Activated T-cell treated with anti-CD3 and anti-CD28 coated beads for 1 hour (primary cell): ENCODE data around the gene CPT1C.

Source experiments
- DNase-seq: peaks from one replicate; pipeline ENCODE4 v3.0.0-alpha.2; 2020; ENCODE audit warnings: low read depth

CPT1C gene

GRCh38 chr19:49660338-49660961, 30.5 kb upstream of the CPT1C start:
- DNase-seq: no peak

GRCh38 chr19:49662011-49662410, 28.9 kb upstream of the CPT1C start:
- DNase-seq: no peak

DNA sequence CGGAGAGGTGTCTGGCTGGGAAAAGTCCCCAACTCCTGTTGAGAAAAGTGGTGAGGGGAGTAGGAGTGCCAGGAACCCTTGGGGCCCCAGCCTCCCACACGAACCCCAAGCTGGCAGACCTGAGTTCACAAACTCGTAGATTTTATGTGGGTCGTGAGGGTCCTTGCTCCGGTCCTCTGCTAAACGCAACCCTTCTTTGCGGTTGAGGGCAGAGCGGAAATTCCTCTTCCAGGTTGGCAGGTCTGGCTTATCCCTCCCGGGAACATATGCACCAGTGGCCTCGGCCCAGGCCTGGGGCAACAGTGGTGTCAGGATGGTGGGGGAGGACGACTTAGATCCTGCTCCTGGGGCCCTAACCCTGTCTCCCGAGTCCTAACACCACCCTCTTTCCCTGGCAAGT, 27.7 kb upstream of the CPT1C start:
- DNase-seq: no peak

- peak; percentile 95 for DNase-seq
Observed at GRCh38 chr19:49664171-49665035, 26.5 kb upstream of the CPT1C start.

DNA sequence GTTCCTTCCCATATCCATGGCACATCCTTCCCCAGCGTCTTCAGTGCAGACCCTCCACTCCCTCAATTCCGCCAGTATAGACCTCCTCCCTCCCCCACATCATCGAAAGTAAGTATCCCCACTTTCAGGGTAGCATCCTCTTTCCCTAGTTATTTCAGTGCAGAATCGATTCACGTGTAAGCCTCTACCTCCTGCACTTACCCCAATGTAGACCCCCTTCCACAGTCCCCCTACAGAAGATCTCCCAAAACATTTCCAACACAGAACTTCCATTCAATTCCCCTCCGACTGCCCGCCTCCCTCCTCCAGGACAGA, 25.9 kb upstream of the CPT1C start:
- DNase-seq: no peak

DNA sequence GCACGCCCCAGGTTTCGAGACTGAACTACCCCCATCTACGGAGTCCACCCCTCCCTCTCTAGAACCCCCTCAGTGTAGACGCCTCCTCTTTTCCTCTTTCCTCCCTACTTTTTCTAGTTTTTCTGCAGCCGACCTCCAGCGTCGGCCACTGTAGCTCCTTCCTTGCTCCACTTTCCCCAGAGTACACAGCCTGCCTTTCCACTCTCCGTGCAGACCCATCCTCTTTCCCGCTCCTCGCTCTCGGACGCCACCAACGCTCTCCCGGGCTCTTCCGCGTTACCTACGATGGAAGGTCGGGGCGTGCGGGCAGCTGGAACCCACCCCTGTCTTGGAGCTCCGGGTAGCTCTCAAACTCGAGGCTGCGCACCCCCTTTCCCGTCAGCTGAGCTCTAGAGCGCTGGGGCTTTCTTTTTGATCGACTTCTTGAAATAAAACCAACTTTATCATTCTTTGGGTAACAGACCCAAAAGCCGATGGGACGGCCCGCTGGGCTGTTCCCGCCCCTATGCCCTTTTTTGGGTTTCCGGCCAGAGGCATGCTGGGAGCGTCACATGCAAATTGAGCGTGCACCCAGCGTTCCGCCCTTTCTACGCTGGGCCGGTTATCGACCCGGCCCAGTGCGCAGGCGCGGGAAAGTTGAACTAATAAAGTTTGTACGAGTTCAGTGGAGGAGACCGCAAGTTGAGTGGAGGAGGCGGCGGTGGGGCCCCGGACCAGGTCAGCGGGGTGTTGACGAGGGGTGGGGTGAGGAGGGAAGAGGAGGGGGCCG, 25.4 kb upstream of the CPT1C start, which contains the start of the genes BCL2L12 and IRF3:
TSS of gene BCL2L12 (plus strand) at position 583 of the 769 bp plus-strand sequence. CDS start 760 bp downstream, outside the sequence.
TSS of gene IRF3 (minus strand) at position 507 of the 769 bp plus-strand sequence. CDS start 1,019 bp downstream, outside the sequence.
- peak; percentile 100 for DNase-seq

- DNase-seq: no peak
Observed at GRCh38 chr19:49666120-49666444, 24.8 kb upstream of the CPT1C start.

GRCh38 chr19:49667473-49667872, 23.4 kb upstream of the CPT1C start:
- no peak for DNase-seq

DNA sequence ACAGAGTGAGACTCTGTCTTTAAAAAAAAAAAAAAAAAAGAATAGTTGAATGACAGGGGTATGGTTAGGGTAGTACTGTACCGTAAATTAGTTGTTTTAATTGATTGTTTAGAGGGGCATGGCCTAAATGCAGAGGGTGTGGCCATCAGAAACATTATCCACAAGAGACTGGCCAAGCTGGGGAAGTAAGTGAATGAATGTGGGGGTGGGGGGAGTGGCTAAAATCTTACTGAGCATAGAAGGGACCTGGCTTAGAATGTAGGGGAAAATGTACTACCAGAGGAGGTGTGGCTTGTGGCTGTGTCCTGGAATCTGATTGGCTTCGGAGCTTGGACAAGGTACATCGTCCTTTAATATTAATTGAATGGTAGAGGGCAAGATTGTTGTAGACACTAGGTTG, 21.4 kb upstream of the CPT1C start:
- no peak for DNase-seq

- peak; percentile 75 for DNase-seq
Observed at GRCh38 chr19:49672131-49672919, 18.6 kb upstream of the CPT1C start.

DNA sequence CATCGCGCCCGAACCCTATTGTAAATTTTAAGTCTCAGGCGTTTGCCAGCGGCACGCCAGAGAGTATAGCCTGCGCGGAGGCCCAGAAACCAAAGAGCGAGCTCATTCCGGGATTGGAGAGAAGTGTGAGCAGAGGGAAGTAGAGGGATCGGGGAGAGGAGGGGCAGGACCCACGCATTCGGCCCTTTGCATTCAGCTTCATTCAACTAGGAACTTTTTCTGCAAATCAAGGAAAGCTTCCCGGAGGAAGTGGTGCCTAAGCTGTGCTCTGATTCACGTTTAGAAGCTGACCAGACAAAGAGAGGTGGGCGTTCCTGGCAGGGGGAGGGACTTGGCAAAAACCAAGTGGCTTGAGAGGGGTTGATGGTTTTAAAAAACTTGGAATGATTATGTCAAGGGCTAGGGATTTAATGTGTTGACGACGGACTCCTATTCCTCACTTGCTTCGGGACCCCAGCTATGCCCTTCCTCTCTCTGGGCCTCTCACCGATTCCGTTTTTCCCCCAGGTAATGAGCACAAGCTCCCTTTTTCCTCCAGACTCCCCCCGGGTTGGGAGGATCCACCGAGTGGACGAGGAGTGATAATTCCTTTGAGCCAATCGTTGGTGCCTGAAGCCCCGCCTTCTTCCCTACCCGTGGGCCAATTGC, 14.7 kb upstream of the CPT1C start:
- no peak for DNase-seq

DNA sequence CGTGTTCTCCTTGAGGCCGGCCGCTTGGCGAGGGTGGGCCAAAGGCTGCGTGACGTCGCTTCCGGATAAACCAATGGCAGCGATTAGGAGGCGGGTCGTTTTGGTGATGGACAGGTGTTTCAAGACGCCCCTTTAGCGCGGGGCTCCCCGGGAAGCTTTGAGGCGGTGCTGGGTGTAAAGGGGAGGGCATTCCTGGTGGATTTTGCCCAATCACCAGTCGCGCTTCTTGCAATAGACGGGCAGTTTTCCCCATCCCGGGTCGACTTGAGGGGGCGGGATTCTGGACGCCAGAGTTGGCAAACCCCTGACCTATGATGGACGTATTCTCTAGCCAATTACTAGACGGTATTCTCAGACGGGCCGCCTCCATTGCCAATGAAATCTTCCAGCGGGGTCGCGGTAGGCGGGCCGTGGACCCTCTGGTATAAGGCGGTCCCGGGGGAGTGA, 14.1 kb upstream of the CPT1C start:
- DNase-seq: peak; percentile 94

DNA sequence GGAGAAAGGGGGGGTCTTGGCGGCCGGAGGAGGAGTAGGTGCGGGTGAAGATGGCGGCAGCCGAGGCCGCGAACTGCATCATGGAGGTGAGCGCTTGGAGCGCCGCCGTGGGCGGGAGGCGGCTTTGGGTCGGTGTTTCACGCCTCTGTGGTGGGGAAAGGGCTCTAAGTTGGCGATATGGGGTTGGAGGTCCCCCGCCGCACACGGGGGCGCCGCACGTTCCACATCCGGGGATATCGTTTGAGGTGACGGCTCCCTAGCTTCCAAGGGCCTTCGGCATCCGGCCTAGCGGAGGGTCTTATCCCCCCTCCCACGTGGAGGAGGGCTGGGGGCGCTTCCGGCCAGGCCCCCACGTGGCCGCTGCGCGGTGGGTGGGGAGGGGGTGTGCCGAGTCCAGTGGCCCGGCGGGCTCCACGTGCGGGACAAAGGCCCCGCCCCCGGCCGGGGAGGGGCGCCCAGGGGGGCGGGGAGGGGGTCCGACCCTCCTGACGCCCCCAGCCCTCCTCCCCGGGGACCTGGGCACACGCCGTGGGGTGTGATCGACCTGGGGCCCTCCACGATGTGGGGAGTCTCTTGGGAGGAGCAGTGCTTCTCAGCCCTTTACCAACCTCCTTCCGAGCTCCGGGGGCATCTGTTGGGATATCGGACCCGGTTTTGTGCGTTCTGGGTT, 13.6 kb upstream of the CPT1C start, which contains the start of gene PRMT1:
TSS of gene PRMT1 (plus strand) at position 41 of the 670 bp plus-strand sequence. CDS start at position 51, 10 bp downstream.
- no peak for DNase-seq

DNA sequence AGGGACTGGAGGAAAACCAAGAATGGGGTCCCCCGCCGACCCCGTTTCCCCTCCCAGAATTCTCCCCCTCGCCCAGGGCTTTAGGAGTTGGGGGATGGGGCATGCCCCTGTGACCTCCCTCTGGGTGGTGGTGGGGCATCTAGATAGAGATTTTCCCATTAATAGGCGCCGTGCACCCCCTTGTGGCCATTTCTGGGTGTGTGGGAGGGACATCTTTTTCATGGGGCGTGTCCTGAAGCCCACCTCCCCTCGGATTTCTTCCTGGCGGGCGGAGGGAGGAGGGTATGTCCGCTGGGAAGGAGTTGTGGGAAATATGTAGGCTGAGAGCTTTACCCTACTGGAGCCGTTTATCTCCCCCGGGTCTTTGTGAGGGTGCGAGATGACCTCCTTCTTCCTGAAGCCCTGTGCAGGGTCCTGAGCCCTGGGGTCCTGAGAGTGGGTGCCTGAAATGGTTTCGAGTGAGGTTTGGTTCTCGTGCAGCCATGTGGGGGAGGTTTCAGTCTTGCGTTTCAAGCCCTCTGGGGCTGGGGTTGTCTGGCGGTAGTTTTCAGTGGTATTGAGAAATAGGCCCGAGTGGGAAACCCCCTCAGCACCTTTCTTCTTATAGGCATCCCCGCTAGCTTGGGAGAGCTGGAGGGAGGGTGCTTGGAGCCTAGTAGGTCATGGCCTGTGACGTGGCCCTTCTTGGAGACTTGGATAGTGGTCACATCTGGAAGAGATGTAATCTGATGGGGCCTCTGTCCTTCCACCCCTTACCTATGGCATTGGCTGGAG, 12.8 kb upstream of the CPT1C start:
- DNase-seq: peak; percentile 80

DNA sequence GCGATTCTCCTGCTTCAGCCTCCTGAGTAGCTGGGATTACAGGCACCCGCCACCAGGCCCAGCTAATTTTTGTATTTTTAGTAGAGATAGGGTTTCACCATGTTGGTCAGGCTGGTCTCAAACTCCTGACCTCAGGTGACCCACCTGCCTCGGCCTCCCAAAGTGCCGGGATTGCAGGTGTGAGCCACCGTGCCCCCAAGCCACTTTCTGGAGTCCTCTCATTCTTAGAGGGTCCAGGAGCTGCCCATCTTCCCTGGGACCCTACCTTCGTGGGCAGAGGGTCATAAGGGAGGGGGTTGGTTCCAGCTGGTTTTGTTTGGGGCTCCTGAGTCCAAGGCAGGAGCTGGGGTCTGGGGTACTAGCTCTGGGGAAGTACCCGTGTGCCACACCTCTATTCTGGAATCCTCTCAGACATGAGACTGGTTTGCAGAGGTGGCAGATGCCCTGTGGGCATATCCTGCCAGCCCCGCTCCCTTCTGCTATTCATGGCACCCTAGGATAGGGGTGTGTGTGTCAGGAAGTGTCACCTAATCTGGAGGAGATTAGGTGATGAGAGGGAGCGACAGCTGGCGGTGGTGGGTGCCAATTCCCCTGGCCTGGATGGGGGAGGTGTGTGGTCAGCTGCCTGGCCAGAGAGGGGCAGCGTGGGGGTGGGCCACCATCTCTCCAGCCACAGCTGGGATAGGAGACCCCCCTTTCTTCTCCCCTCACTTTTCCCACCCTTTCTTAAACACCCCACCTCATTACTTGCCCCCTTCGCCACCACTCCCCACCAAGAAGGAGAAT, 11.7 kb upstream of the CPT1C start:
- DNase-seq: no peak

DNA sequence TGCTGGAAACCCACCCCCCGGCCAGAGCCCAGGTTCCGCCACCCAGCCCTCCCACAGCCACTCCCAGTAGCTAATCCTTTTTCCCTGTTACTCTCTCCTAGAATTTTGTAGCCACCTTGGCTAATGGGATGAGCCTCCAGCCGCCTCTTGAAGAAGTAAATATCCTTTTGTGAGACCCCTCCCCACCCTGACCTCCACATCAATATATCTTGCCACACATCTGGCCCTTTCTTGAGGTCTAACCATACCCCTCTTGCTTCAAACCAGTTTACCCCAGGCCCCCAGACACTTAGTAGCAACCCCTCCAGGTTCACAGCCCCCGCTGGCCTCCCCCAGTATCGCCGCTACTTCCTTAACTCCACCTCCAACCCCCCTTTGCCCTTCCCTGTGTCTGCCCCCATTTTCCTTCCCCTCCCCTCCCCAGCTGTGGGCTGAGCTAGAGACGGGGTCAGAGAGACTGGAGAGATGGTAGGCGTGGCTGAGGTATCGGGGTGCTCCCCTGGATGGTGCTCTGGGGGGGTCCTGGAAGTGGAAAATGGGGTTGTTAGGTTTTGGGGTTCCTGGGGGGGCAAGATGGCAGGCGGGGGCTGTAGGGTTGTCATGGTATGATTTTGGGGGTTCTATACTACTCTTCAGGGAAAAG, 11.0 kb upstream of the CPT1C start:
- no peak for DNase-seq

DNA sequence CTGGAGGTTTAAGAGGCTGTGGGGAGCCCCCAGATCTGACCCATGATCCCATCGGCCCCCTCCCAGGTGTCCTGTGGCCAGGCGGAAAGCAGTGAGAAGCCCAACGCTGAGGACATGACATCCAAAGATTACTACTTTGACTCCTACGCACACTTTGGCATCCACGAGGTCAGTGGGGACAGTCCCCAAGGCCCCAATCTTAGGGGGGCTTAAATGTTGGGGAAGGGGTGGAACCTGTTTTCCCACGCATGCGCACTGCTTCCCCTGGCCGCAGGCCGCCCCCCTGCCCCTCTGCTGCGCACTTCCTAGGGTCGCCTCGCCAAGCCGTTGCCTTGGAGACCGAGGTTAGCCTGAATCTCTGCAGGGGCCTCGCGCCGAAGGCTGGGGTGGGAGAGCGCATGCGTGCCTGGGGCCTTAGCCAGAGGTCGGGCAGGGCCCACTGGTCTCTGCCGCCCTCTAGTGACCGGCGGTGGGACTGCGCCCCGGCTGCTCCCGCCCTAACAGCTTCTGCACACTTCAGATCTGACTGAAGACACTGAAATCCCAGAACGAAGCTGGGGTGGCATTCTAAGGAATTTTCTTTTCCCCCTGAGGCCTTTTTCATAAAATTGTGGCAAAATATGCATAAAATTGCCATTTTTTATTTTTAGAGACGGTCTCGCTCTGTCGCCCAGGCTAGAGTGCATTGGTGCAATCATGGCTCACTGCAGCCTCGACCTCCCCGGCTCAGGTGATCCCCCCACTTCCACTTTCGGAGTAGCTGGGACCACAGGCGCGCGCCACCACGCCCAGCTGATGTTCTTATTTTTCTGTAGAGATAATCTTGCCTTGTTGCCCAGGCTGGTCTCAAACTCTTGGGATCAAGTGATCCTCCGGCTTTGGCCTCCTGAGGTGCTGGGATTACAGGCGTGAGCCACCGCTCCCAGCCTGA, 10.2 kb upstream of the CPT1C start:
- peak; percentile 95 for DNase-seq
